DLD1 (cell line): Measurements from ENCODE around the gene B3GNT9.

ENCODE experiments used
- in situ Hi-C: cut with HindIII; loops from 2 replicates; pipeline ENCODE4 v1.10.0; 2017; ENCODE audit warnings: low sequenced_read_pairs

The B3GNT9 gene

DNA sequence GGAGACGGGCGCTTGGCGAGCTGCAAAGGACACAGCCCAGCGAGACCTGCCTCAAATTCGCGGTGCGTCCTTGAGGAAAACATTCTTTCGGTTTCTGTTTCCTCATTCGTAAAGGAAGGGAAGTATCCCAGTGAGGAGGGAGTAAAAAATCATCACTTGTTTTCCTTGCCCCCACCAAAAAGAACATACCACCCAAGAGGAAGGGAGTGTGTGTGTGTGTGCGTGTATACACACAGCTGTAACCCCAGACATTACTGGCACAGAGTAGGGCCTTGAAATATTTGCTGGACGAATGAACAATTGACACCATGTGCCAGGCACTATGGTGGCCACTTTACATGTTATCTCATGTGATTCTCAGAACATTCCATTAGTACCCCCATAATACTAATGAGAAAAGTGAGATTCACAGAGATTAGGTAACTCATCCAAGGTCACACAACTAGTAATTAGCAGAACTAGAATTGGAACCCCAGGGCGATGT is 34.9 kb upstream of the B3GNT9 start:
- in situ Hi-C loops: no loop called here

DNA sequence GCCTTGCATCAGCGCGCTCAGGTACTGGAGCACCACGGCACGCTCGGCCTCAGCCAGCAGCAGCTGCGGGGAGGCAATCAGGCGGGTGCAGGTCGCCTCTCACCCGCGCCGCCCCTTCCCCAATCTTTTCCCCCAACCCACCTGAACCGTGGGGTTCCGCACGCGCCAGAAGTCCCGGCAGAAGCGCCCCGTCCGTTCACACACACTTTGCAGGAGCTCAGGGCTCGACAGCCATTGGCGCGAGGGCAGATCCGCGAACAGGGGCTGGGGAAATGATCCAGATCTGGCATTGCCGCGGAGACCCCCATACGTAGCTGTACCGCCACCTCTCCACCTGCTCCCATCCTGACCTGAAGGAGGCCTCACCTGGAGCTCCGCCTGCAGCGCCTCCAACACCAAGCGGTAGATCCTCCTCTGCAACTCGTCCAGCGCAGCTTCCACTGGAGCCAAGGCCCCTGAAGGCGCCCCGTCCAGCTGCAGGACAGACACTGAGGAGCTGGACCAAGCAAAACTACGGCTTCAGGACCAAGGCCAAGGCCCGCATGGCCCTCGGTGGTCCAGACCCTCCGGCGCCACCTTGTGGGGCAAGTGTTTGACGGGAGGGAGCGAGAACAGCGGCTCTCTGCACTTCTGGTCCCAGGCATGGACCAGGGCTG is 34.3 kb upstream of the B3GNT9 start:
- in situ Hi-C loops: no loop called here

DNA sequence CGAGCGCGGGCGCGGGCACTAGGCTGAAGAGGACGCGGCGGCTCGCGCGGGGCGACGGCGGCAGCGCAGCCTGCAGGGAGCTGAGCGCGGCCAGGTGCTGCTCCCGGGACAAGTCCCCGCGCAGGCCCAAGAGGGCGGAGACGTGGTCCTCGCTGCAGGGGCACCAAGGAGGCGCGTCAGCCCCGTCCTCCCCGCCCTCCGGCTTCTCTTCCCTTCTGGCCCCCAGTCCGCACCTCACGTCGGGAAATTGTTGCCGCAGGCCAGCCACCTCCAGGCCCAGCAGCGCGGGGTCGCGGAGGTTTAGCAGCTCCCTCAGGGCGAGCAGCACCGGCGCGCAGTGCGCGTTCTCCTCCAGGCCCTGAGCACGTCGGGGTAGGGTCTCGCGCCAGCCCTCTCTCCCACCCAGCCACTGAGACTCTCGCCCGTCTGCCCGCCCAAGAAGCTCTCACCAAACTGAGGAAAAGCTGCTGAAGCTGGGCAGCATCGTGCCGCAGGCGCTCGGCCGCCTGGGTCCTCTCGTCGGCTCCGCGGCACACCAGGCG is 33.7 kb upstream of the B3GNT9 start:
- in situ Hi-C loops: no loop called here

DNA sequence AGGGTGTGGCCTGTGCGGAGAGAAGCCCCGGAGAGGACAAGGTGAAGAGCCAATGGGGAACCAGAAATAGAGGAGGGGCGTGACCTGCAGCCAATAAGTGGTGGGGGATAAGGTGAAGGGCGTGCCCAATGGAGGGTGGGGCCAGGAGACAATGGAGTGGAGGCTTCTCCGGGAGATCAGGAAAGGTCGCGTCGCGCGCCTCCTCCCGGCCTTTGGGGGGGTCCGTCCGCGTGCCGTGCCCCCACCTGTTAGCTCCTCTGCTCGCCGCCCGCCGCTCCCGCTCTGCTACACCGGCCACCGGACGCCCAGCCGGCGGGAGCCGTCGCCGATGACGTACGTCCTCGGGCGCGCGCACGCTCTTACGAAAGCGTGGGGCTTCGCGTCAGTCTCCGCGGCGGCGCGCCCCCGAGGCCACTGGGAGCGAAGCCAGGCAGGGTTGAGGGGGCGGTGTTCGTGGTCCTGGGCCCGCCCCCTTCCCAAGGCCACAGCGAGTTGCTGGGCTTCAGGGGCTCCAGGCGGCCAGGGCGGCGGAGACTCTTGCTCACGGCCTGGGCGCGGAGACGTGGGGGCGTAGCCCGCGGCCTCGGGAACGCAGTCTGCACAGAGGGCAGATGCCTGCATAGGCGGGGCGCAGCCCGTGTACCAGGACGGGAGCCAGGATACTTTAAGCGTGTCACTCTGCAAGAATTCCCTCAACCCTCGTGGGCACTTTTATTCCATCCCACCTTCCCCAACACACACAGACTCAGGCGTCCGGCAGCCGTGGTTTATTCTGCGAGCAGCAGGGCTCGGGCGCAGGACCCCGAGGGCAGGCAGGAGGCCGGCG is 33.0 kb upstream of the B3GNT9 start, which contains the start of gene MATCAP1:
Gene MATCAP1, minus strand, starts transcription at position 337 of the 826 bp plus-strand sequence. CDS start 3,353 bp downstream, outside the sequence.
- in situ Hi-C loops: no loop called here

DNA sequence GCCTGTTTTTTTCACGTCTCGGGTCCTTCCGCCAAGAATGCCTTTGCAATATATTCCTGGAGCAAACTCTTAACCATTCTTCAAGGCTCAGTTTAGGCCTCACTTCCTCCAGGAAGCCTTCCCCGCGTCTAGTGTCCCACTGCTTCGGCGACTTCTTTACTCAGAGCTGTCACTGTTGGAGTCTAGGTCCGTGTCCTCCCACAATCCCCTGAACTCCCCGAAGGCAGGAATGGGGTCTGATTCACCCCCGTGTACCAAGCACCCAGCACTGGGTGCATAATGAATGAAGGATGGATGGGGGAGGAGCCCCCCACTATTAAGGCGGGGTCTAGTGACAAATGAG is 32.5 kb upstream of the B3GNT9 start:
- in situ Hi-C loops: no loop called here

DNA sequence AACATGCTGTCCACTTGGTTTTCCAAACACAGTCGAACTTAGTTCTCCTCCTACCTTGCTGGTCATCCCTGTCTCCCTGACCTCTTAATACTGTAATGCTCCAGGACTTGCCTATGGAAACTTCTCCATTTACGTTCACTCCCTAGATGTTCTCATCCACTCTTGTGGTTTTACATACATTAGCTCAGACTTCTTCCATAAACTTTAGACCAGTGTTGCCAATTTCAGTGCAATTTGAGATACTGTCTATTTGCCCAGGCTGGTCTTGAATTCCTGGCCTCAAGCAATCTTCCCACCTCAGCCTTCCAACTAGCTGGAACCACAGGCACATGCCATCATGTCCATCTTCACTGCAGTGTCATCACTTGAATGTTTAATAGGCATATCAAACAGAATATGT is 31.5 kb upstream of the B3GNT9 start:
- in situ Hi-C loops: no loop called here

DNA sequence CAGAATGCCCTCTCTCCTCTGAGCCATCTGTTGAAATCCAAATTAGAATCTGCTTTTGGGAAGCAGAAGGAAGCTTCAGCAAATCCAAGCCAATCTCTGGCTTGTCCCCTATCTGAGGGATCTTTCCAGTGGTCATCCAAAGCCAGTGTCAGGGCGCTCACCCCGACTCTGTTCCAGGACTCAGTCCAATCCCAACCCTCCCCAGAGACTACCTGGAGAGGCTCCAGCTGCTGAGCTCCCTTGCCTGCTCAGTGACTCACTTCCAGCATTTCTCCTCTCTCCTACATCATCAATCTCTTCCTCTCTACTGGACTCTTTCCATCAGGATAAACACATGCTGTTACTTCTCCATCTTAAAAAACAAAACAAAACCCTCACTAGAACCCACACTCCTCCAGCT is 30.5 kb upstream of the B3GNT9 start:
- in situ Hi-C loops: no loop called here

DNA sequence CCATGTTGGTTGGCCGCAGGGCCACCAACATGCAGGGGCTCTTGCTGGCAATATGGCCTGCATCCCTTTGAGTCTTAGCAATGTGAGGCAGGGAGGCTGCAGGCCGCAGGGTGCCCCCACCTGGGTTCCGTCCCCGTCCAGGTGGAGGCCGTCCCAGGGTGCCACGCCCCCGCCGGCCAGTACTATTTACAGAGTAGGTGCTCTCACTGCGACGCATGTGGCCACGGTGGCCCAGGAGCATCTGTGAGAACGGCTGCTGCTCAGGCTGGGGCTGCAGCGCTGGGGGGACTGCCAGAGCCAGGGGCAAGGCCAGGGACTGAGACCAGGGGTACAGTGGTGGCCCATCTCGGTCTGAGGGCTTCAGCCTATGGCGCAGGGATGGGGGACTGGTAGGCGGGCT is 29.4 kb upstream of the B3GNT9 start:
- in situ Hi-C loops: no loop called here

DNA sequence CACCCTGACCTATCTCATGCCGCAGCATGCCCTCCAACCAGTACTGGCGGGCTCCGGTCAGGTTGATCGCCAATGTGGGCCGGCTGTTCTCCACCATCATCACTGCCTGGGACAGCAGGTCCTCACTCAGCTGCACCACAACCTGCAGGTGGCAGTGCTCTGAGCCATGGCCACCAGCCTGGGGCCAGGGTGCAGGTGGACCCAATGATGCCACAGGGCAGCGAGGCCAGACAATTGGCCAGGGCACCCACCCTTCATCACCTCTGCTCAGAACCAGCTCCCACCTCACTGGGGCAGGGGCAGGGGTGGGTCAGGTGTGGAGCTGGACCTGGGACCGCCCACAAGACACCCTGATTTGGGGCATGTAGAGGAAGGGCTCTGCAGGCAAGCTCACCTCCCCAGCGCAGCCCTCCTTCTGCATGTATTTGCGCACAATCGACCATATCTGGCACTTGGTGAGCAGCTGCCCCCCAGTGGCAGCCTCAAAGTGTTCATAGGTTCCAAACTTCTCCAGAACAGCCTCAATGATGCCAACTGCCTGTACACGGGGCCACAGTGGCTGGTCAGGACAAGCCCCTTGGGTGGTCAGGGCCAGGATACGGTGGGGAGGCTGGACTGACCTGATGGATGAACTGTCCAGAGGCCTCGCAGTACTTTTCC is 28.8 kb upstream of the B3GNT9 start:
- in situ Hi-C loops: no loop called here

DNA sequence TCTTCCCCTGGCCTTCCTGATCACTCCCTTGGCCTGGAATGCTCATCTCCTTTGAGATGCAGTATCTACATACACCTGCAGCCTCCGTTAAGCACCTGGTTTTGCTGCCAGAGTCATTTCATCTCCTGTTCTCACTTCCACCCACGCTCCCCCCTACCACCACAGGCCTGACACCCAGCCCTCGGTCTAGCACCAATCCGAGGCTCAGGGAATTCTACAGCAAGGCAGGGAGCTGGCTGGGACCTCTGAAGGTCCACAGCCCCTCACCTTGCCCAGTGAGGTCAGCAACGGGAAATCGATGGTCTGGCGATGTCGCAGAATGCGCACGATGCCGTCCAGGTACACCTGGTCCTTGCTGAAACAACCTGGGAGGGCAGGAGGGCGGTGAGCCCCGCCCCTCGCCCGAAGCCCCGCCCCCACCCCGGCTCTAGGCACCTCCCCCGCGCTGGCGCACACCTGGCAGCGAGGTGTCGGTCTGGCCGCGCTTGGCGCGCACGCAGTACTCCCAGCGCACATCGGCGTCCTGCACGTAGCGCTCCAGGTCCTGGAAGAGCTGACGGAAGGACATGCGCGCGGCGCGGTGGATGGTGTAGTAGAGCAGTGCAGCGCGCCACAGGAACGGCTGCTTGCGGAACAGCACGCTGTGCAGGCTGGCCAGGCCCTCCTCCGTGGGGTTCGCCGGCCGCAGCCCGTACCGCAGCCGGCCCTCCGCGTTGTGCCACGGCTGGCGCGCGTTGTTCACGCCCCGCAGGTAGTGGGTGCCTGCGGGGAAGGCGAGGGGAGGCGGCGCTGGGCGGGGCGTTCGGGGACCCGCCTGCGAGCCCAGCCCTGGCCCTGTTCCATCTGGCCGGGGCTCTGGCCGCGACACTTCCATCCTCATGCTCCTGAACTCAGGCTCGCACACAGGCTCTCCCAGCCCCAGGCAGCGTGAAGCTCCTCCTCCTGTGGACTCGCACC is 27.2 kb upstream of the B3GNT9 start:
- in situ Hi-C loops: no loop called here

DNA sequence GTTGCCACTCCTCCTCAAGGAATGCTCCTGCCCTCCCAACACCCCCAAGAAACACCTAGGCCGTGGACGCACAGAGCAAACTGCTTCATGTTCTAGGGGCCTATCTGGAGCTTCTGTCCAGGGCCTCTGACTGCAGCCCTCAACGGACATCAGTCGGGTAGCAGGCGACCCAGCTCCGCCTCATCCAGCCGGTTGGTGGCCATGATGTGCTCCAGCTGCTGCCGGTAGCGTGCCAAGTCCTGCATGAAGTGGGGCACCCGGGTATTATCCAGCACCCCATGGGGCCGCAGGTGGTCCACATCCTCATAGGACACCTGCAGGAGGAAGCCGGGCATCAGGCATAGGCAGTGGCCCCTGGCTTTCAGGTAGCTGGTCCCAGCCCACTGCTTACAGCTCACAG is 25.9 kb upstream of the B3GNT9 start:
- in situ Hi-C loops: no loop called here

DNA sequence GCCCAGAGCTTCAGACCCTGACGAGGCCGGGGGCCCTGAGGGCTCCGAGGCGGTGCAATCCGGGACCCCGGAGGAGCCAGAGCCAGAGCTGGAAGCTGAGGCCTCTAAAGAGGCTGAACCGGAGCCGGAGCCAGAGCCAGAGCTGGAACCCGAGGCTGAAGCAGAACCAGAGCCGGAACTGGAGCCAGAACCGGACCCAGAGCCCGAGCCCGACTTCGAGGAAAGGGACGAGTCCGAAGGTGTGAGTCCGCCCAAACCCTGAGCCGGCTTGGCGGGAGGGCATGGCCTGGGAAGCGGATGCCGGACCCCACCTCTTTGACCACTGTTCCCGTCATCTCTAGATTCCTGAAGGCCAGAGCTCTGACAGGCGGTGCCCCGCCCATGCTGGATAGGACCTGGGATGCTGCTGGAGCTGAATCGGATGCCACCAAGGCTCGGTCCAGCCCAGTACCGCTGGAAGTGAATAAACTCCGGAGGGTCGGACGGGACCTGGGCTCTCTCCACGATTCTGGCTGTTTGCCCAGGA is 24.0 kb upstream of the B3GNT9 start:
- in situ Hi-C loops: no loop called here

DNA sequence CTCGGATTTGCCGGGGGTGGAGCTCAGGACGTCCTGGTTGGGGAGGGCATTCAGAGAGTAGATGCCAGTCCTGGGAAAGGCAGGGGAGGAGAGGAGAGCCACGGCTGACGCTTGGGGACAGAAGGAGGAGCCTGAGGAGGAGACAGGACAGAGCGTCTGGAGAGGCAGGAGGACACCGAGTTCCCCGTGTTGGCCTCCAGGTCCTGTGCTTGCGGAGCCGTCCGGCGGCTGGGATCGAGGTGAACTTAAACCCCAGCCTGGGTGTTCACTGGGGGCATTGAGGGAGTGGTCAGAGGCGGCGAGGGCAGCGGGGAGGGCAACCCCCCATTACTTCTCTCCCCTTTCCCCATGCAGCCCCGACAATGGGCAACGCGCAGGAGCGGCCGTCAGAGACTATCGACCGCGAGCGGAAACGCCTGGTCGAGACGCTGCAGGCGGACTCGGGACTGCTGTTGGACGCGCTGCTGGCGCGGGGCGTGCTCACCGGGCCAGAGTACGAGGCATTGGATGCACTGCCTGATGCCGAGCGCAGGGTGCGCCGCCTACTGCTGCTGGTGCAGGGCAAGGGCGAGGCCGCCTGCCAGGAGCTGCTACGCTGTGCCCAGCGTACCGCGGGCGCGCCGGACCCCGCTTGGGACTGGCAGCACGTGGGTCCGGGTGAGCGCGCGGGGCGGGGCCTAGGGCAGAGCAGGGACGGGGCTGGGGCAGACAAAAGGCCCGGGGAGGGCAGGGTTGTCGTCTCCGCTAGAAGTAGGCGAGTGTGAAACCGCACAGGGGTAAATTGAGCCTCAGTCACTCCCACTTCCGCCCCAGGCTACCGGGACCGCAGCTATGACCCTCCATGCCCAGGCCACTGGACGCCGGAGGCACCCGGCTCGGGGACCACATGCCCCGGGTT is 23.3 kb upstream of the B3GNT9 start:
- in situ Hi-C loops: no loop called here

DNA sequence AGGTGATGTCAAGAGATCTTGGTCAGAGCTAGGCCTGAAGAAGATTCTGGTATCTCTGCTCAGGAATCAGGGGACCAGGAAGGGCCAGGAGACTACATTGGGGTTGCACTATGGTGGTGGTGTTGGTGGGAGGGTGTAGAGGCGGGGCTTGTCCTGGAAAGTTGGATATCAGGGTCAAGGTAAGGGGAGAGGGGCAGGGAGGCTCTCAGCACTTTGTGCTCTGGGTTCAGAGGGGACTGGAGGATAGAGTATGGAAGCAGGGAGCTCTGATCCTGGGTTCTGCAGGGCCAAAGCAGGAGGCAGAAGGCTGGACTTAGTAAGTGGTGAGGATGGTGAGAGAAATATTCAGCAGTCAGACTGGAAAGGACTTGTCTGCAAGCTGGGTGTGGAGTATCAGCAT is 22.5 kb upstream of the B3GNT9 start:
- in situ Hi-C loops: no loop called here

DNA sequence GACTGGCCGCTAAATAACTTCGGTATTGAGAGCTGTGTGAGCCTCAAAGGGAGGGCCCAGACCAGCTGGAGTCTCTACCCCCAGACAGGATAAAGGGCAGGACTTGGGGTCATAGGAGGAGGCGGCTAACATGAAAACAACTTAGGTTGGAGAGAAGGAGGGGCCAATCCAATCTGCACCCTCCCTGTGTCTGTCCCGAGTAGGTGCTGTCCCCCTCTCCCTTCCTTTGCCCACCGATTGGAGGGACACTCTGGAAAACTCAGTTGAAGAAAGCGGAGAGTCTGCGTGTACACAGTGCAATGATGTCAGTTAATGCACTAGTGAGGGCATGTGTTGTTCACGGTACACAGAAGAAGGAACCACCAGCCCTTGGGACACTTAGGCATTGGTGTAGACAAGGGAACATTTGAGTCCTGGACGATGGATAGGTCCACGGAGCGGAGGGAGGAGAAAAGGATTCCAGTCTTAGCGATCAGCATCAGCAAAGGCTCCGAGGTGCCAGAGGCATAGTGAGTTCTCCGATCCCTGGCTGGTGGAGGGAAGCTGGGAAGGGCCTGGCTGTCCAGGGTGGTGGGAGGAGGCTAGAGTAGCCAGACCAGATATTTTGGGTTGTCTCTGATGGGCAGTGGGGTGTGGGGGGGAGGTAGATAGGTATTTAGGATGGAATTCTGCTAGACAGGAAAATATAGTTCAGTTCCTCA is 20.3 kb upstream of the B3GNT9 start:
- in situ Hi-C loops: no loop called here

DNA sequence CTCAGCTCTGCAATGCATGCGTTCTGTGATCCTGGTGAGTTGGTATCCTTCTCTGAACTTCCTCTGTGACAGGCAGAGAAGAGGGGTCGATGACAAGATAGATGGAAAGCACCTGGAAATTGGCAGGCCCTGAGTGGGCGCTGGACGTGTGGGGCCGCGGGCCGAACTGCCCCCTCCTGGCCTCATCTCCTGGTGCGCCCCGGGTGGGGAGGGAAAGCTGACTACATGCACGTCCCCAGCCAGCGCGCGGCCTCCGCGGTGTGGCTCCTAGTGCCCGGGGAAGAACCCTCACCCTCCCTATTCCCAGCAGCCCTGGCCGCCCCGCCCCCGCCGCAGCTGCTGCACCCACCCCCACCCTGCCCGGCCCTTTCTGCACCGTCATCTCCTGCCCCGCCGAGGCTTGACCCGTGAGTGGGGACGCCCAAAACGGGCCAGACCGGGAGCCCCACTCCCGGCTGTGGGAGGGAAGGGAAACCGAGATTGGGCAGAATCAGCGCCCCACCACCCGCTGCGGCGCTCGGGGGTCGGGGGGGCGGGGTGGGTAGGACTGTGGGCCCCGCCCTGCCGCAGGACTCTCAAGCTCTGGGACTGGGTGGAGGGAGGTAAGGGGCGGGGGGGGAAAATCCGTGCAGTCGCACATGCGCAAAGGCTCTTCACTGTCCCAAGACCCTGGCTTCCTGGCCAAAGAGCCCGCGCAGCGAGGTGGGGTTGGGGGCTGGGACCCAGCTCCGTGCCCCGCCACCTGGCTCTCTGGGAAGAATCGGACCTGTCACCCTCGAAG is 19.6 kb upstream of the B3GNT9 start, which contains the start of gene NOL3:
Gene NOL3, plus strand, starts transcription at position 371 of the 781 bp plus-strand sequence.
- in situ Hi-C loops: no loop called here

DNA sequence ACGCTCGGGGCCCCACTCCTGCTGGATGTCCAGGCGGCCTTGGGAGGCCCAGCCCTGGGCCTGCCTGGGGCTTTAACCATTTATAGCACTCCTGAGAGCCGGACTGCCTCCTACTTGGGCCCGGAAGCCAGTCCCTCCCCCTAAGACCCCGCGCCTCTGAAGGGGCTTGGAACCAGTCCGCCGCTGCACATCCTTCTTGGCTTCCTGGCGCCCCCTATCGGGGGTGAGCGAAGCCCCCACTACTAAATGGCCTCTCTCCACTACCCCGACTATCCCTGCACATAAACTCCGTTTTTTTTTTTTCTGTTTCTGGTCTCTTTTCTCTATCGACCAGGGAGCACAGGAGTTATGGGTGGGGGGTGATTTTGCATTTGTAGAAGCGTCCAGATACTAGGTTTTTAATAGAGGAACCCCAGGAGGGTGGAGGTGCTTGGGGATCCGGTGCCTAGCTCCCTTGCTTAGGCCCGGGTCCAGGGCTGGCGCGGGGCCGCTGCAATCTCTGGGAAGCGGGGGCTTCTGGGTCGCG is 18.9 kb upstream of the B3GNT9 start:
- in situ Hi-C loops: no loop called here
